Right ventricle myocardium superior (tissue), 1 donor: Measurements from ENCODE around the gene BMPR1A. TPM values are rescaled to one million over a fixed set of nuclear protein-coding genes. Genes with fewer than 3 reads are reported as not detected.
"Not testable (repeated sequence)": the region's sequence is repeated elsewhere in the genome, so short reads cannot be mapped to it uniquely, and the experiment has no call there.

Experiments
- ATAC-seq: fragments of 200-7000 bp; cut with Tn5 transposase; one replicate; pipeline ENCODE4 v1.9.1; 2020; ENCODE audit warnings: mild to moderate bottlenecking; ENCODE audit not compliant: poor library complexity
- DNase-seq: peaks from one replicate; pipeline ENCODE4 v3.0.0-alpha.2; 2020
- intact Hi-C: fragments of 100-400 bp; cut with DNase I; formaldehyde crosslinking; loops from one replicate; pipeline ENCODE4 v1.11.2; 2022
- total RNA-seq: library from RNA; stranded (reverse); fragmentation: NEBNext Ultra II Directional; extraction: Animal tissue kit (Norgen Biotek cat#: 25700); gene quantifications from one replicate; pipeline ENCODE4 v1.2.1, GENCODE V29; 2021
- donor health status: DM: no; HTN: yes; CAD: no; lungs with severe emphysema.

The BMPR1A gene
- total RNA-seq, 1 donor from 2014 or later: 50.2 TPM

DNA sequence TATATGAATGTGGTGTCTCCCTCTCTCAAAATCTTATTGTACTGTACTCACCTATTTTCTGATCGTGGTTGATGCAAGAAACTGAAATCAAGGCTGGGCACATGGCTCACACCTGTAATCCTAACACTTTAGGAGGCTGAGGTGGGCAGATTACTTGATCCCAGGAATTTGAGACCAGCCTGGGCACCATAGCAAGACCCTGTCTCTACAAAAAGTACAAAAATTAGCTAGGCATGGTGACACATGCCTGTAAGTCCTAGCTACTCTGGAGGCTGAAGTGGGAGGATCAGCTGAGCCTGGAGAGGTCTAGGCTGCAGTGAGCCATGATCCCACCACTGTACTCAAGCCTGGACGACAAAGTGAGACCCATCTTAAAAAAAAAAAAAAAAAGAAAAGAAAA is 185.0 kb downstream of the BMPR1A start:
- no peak for DNase-seq
- intact Hi-C loops: no loop called here
- ATAC-seq: no peak

GRCh38 chr10:86941991-86942421 is 185.6 kb downstream of the BMPR1A start:
- intact Hi-C loops: no loop called here
- DNase-seq: no peak

GRCh38 chr10:86942441-86943315 is 186.3 kb downstream of the BMPR1A start:
- peak; percentile 6 for ATAC-seq
- intact Hi-C loops: no loop called here
- peak; percentile 54 for DNase-seq

More at GRCh38 chr10:86941991-86942421, 185.6 kb downstream of the BMPR1A start:
- no peak for ATAC-seq

DNA sequence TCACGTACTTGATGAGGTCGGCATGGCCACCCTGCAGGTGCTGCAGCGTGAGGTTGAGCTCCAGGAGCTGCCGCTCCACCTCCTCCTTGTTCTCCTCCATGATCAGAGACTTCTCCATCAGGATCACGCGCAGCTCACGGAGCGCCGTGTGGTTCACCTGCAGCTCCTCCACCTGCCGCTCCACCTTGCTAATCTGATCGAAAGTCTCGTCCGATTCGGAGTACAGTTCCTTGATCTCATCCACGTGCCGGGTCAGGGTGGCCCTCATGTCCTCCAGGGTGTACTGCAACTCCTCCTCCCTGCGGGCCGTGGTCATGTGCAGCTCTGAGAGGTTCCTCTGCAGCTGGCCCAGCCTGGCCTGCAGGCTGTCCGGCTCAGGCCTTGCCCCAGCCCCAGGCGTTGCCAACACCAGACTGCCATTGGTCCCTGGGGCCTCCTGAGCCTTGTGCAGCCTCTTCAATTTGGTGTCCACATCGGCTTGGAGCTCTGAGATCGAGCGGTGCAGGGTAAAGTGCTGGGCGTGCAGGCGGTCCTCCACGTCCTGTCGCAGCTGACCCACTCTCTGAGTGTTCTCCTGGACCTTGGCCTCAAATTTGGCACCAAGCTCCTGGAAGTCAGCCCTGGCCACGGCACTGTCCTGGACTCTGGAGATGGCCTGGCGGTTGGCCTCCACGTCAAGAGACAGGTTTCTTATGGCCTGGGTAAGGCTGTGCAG is 187.1 kb downstream of the BMPR1A start:
- intact Hi-C loops: no loop called here
- DNase-seq: no peak

GRCh38 chr10:86944031-86944419 is 187.6 kb downstream of the BMPR1A start:
- no peak for DNase-seq
- intact Hi-C loops: no loop called here
- no peak for ATAC-seq

More for the DNA sequence above, 187.1 kb downstream of the BMPR1A start:
- ATAC-seq: no peak

GRCh38 chr10:86944471-86944870 is 188.1 kb downstream of the BMPR1A start:
- ATAC-seq (no peak), DNase-seq (no peak)
- intact Hi-C loops: no loop called here

GRCh38 chr10:86944907-86945306 is 188.5 kb downstream of the BMPR1A start:
- DNase-seq (no peak), ATAC-seq (no peak)
- intact Hi-C loops: no loop called here

- peak; percentile 48 for ATAC-seq
- DNase-seq: peak; percentile 62
- intact Hi-C loops: no loop called here
Observed at GRCh38 chr10:86945361-86946212, 189.2 kb downstream of the BMPR1A start.

- ATAC-seq: peak; percentile 39
- peak; percentile 83 for DNase-seq
- intact Hi-C loops: no loop called here
Observed at GRCh38 chr10:86946213-86947155, 190.1 kb downstream of the BMPR1A start.

- DNase-seq, ATAC-seq, intact Hi-C loops: not testable (repeated sequence)
Observed at GRCh38 chr10:86947806-86948205, 191.4 kb downstream of the BMPR1A start.

DNA sequence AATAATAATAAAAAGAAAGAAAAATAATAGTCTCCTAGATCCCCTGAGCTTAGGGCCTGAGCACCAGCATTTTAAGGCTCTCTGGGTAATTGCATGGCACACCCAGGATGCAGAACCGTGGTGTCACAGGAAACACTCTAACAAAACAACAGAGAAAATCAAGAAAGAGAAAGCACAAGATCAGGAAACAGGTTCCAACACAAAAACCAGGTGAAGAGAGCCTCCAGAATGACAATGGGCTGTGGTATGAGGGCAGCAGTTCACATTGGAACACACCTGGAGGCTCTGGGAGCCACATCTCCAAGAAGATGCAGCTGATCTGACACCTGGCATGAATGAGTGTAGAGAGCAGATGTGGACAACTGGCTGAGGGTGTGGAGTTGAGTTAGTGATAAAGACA is 193.9 kb downstream of the BMPR1A start:
- no peak for ATAC-seq
- intact Hi-C loops: no loop called here
- no peak for DNase-seq

DNA sequence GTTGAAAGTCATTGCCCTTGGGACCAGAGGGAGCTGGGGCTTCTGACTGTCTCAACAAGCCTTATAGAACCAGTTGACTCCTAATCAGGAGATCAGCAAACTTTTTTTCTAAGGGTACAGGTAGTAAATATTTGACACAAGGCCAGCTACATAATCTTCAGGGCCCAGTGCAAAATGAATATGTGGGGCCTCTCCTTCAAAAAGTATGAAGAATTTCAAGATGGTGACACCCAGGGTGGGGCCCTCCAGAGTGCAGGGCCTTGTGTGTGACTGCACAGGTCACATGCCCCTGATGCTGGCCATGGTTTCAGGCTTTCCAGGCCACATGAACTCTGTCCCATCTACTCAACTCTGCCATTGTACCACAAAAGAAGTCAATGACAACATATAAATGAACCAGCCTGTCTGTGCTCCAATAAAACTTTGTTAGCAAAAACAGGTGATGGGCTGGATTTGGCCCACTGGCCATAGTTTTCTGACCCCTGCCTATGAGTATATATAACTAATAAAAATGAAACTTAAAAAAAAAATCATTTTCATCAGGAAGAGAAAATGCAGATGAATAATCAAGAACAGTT is 194.9 kb downstream of the BMPR1A start:
- ATAC-seq (no peak), DNase-seq (no peak)
- intact Hi-C loops: no loop called here

DNA sequence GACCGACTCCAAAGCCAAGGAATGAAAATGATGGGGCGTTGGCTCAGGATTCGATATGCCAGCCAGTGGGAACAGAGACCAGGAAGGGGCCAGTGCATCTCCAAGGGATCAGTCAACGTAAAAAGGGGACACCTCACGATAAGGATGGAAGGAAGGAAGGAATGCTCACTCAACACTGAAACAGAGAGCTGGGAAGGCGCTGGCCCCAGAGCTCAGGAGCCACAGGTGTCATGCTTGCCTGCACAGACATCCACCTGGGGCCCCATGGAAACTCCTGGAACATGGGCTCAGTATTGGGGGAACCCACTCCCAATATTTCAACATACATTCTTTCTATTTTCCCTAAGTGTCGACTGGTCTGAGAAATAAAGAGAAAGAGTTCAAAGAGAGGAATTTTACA is 195.7 kb downstream of the BMPR1A start:
- ATAC-seq (no peak), DNase-seq (no peak)
- intact Hi-C loops: no loop called here

DNA sequence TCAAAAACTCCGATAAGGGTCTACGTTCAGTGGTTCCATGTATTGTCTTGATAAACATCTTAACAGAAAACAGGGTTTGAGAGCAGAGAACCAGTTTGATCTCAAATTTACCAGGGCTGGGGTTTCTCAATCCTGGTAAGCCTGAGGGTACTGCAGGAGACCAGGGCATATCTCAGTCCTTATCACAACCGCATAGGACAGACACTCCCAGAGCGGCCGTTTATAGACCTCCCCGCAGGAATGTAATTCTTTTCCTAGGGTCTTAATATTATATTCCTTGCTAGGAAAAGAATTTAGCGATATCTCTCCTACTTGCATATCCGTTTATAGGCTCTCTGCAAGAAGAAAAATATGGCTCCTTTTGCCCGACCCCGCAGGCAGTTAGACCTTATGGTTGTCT is 196.3 kb downstream of the BMPR1A start:
- intact Hi-C loops, DNase-seq, ATAC-seq: not testable (repeated sequence)

GRCh38 chr10:86953747-86954680 is 197.6 kb downstream of the BMPR1A start:
- intact Hi-C loops: no loop called here
- ATAC-seq: peak; percentile 75
- DNase-seq: peak; percentile 79

GRCh38 chr10:86954681-86955500 is 198.5 kb downstream of the BMPR1A start:
- no peak for ATAC-seq
- intact Hi-C loops: no loop called here
- DNase-seq: peak; percentile 34
